ENCODE results near the gene TPP2. TPM values are rescaled to one million over a fixed set of nuclear protein-coding genes. Genes with fewer than 3 reads are reported as not detected.

TPP2 gene
- total RNA-seq, 1 experiment from 2014 or later = 36.7 TPM

DNA sequence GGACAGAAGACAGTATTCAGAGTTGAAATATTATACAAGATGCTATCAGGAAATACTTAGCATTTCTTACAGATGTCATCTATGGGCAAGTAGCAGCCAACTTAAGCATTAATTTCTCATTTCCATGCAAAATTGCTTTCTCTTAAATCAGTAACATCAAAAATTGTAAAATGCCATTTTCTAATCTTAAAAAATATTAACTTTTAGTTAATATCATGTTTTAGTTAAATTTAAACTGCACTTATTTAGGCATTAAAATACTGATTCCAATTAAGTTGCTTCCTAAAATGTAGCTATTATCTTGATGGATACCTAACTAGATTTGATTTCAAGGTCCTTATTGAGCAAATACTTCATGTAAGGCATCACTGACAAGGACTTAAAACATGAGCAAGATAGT is 70.2 kb downstream of the TPP2 start:
- H3K9me2 ChIP-seq (ENCODE audit: insufficient read depth) = no peaks in the 10 kb centered on the region
- H4K20me1 ChIP-seq (ENCODE audit: insufficient read depth) = no peaks in the 10 kb centered on the region
- H3K4me2 ChIP-seq (ENCODE audit: low read length) = no peak overlapping the region
- intact Hi-C loops (cut with micrococcal nuclease) = no loop called here
- CTCF ChIA-PET = no interaction called here
- no peak overlapping the region for H3K9ac ChIP-seq (ENCODE audit: low read length)
- H3K4me3 ChIP-seq (replicated peaks in 1 of 2; ENCODE audit: low read depth in 1 of 2, low read length in 2 of 2) = no peak overlapping the region
- H2AFZ ChIP-seq (ENCODE audit: low read depth, low read length, poor library complexity, severe bottlenecking) = no peak overlapping the region
- RAD21 ChIA-PET (ENCODE audit: low non-redundant PET in 1 of 2, low total read pairs in 2 of 2, uncharacterized antibody in 2 of 2, unreplicated experiment in 2 of 2) = no interaction called here
- TF ChIP-seq POLR2A (IDR thresholded peaks at IDR 0.05; ENCODE audit: borderline replicate concordance, extremely low read depth, insufficient read depth, insufficient read length) (no peak), FOSL1 (IDR thresholded peaks at IDR 0.05; ENCODE audit: low read depth) (no peak), YY1 (IDR thresholded peaks at IDR 0.05; ENCODE audit: extremely low read depth, insufficient replicate concordance, low read depth, low read length) (no peak), RAD21 (IDR thresholded peaks at IDR 0.05; ENCODE audit: low read depth) (no peak), CBX3 (IDR thresholded peaks at IDR 0.05; ENCODE audit: low read depth) (no peak), POLR2AphosphoS5 (IDR thresholded peaks at IDR 0.05; ENCODE audit: low read depth, low read length) (no peak), SIN3A (IDR thresholded peaks at IDR 0.05; ENCODE audit: low read depth) (no peak), EZH2 (IDR thresholded peaks at IDR 0.05) (no peak), REST (IDR thresholded peaks at IDR 0.05; ENCODE audit: low read depth) (no peak), EZH2phosphoT487 (IDR thresholded peaks at IDR 0.05; ENCODE audit: borderline replicate concordance) (no peak)
- TF ChIP-seq, protein P1, sequence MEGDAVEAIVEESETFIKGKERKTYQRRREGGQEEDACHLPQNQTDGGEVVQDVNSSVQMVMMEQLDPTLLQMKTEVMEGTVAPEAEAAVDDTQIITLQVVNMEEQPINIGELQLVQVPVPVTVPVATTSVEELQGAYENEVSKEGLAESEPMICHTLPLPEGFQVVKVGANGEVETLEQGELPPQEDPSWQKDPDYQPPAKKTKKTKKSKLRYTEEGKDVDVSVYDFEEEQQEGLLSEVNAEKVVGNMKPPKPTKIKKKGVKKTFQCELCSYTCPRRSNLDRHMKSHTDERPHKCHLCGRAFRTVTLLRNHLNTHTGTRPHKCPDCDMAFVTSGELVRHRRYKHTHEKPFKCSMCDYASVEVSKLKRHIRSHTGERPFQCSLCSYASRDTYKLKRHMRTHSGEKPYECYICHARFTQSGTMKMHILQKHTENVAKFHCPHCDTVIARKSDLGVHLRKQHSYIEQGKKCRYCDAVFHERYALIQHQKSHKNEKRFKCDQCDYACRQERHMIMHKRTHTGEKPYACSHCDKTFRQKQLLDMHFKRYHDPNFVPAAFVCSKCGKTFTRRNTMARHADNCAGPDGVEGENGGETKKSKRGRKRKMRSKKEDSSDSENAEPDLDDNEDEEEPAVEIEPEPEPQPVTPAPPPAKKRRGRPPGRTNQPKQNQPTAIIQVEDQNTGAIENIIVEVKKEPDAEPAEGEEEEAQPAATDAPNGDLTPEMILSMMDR (IDR thresholded peaks at IDR 0.05 in 2 of 3, conservative IDR thresholded peaks at IDR 0.05 in 1 of 3; ENCODE audit: borderline replicate concordance in 1 of 3, insufficient read depth in 1 of 3, low read depth in 2 of 3, low read length in 2 of 3) = no peak
- DNase-seq (ENCODE audit: low read depth, low spot score) = no peak
- peaks cover 4 to 5% of the 10 kb centered on the region in 2 experiments; a peak in 2 of 4 replicates for H3K36me3 ChIP-seq (ENCODE audit: control insufficient read depth in 1 of 2, insufficient read depth in 2 of 2, low read length in 2 of 2)
- POLR2A ChIA-PET = no interaction called here
- H3K27me3 ChIP-seq (ENCODE audit: insufficient read depth, low read length) = no peaks in the 10 kb centered on the region
- H3K4me1 ChIP-seq (ENCODE audit: control insufficient read depth in 1 of 2, insufficient read depth in 2 of 2, low read length in 2 of 2) = no peaks in the 10 kb centered on the region
- no peak for ATAC-seq
- H3K27ac ChIP-seq (ENCODE audit: low read depth, low read length) = no peak overlapping the region
- no peaks in the 10 kb centered on the region for H3K9me3 ChIP-seq (ENCODE audit: control insufficient read depth in 1 of 2, insufficient read depth in 1 of 2, low read depth in 1 of 2, low read length in 2 of 2)
- no peaks in the 10 kb centered on the region for H3K79me2 ChIP-seq (ENCODE audit: insufficient read depth, low read length)
- BruUV-seq (replicated peaks) = no TSS peak
